ENCODE results near the gene PKP2. TPM values are rescaled to one million over a fixed set of nuclear protein-coding genes. Genes with fewer than 3 reads are reported as not detected.

PKP2 gene
- total and polyA plus RNA-seq, 9 of the 15 experiments (the other 6 are each of a cell fraction or from before 2014, with no cell fraction given): 1.6 to 4.2 (median 2.8) TPM

DNA sequence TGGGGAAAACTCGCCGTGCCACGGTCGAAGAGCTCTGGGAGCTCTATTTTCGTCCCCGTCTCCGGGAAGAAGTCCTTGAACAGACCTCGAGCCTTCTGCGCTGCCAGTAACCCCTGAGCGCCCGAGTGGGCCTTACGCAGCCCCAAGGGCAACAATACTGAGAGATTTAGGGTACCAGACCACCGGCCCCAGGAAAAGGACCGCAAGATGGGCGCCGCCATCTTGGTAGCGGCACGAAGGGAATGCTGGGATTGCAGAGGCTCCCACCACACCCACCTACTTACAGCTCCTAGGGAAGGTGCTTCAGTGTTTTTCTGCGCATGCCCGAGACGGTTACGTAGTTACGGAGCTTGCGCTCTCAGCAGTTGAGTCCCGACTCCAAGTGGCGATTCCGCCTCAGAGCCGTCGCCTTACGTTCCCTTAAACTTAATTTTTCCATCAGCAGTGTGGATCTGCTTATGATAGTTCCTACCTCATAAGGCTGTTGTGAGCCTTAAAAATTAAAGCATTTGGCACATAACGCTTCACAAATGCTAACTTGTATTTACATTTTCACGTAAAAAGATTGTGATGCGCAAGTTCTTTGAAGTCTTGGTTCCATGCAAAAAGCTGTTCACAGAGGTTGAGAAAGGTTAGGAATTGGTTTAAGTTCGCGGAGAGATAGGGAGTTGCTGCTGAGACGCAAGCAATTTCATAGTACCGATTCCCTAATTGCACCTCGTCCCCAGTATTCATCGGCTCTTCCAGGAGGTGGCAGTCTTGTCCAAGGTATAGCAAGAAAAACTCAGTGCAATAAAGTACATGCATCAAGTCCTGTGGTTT is 140.7 kb downstream of the PKP2 start, which contains the start of gene YARS2 (continued):
- TF ChIP-seq, protein P1, sequence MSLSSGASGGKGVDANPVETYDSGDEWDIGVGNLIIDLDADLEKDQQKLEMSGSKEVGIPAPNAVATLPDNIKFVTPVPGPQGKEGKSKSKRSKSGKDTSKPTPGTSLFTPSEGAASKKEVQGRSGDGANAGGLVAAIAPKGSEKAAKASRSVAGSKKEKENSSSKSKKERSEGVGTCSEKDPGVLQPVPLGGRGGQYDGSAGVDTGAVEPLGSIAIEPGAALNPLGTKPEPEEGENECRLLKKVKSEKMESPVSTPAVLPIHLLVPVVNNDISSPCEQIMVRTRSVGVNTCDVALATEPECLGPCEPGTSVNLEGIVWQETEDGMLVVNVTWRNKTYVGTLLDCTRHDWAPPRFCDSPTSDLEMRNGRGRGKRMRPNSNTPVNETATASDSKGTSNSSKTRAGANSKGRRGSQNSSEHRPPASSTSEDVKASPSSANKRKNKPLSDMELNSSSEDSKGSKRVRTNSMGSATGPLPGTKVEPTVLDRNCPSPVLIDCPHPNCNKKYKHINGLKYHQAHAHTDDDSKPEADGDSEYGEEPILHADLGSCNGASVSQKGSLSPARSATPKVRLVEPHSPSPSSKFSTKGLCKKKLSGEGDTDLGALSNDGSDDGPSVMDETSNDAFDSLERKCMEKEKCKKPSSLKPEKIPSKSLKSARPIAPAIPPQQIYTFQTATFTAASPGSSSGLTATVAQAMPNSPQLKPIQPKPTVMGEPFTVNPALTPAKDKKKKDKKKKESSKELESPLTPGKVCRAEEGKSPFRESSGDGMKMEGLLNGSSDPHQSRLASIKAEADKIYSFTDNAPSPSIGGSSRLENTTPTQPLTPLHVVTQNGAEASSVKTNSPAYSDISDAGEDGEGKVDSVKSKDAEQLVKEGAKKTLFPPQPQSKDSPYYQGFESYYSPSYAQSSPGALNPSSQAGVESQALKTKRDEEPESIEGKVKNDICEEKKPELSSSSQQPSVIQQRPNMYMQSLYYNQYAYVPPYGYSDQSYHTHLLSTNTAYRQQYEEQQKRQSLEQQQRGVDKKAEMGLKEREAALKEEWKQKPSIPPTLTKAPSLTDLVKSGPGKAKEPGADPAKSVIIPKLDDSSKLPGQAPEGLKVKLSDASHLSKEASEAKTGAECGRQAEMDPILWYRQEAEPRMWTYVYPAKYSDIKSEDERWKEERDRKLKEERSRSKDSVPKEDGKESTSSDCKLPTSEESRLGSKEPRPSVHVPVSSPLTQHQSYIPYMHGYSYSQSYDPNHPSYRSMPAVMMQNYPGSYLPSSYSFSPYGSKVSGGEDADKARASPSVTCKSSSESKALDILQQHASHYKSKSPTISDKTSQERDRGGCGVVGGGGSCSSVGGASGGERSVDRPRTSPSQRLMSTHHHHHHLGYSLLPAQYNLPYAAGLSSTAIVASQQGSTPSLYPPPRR (CRISPR knock-in tag; IDR thresholded peaks at IDR 0.05; ENCODE audit: borderline replicate concordance): no peak

DNA sequence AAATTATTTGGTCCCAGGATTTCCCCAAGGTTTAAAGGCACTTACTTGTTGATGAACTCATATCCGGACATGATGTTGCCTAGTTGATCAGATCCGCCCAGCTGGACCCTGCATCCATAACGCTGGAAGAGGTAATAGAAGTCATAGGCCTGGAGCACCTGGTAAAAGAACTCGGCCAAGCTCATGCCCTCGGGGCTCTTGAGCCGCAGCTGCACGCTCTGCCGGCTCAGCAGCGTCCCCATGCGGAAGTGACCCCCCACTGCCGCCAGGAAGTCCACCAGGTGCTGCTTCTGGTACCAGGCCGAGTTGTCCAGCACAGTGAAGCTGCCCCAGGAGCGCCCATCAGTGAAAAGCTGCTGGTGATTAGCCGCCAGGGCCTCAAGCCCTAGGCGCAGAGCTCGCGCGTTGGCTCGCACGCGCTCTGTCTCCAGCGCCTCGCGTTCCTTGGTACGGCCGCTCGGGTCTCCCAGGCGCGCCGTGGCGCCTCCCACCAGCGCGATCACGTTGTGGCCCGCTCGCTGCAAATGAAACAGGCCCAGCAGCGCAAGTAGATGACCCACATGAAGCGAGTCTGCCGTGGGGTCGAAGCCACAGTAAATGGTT is 141.4 kb downstream of the PKP2 start:
- H3K27ac ChIP-seq (ENCODE audit: extremely low read depth, low read depth, low read length): peak overlapping the region; percentile 69
- H3K79me2 ChIP-seq (ENCODE audit: control insufficient read depth, insufficient read depth, low read length): peaks cover 33% of the 10 kb centered on the region
- no peaks in the 10 kb centered on the region for H3K9me3 ChIP-seq (replicated peaks; ENCODE audit: control insufficient read depth, insufficient read depth, low read depth, low read length)
- no peaks in the 10 kb centered on the region for H3K9me1 ChIP-seq (ENCODE audit: control insufficient read depth, insufficient read depth, low read length)
- in situ Hi-C loops (cut with MboI): loop anchor here (5.0 kb wide), 1 partner anchor 1267 kb away; the partner anchor contains the start of gene ALG10
- H4K20me1 ChIP-seq (replicated peaks; ENCODE audit: control insufficient read depth, insufficient read depth, low read length): no peaks in the 10 kb centered on the region
- peak overlapping the region; percentile 83 for H3K4me2 ChIP-seq (ENCODE audit: insufficient read depth, low read length)
- BruUV-seq (replicated peaks): TSS peak; percentile 82
- H3K36me3 ChIP-seq (ENCODE audit: control insufficient read depth, insufficient read depth, low read length): peaks cover 36% of the 10 kb centered on the region
- DNase-seq (ENCODE audit: extremely low read depth in 1 of 4, low spot score in 3 of 4): peak; percentile 59 to 90 (median 72)
- FAIRE-seq: peak; percentile 42
- H3K27me3 ChIP-seq (ENCODE audit: control insufficient read depth in 2 of 2, insufficient read depth in 2 of 2, low read length in 2 of 2): no peaks in the 10 kb centered on the region
- ChIA-PET CTCF (ENCODE audit: low intra/inter-chr PET ratio) (interaction anchor here (0.6 to 2.4 kb wide), 7 partner anchors 164 to 1463 kb away, joined by 3 to 21 read pairs (median 5); partner anchors contain the start of gene ALG10), POLR2A (interaction anchor here (0.6 to 2.3 kb wide), 15 partner anchors 9 to 1064 kb away, joined by 3 to 7 read pairs (median 3); no protein-coding TSS in a partner anchor)
- H3K4me1 ChIP-seq (replicated peaks in 1 of 2; ENCODE audit: control insufficient read depth in 2 of 2, insufficient read depth in 2 of 2, low read length in 2 of 2): peaks cover 4 to 5% of the 10 kb centered on the region in 2 experiments; a peak in 1 of 5 replicates
- H2AFZ ChIP-seq (ENCODE audit: low read depth, low read length): peak overlapping the region; percentile 97
- peak overlapping the region; percentile 73 for H3K4me3 ChIP-seq
- peak; percentile 91 for ATAC-seq
- H3K9ac ChIP-seq (ENCODE audit: insufficient read depth in 1 of 2, low read depth in 2 of 2, low read length in 2 of 2): peak overlapping the region; percentile 89 to 96
- intact Hi-C loops (cut with micrococcal nuclease): loop anchor here (1.0 to 10.0 kb wide), 5 partner anchors 300 to 1370 kb away; partner anchors contain the start of gene ETFBKMT
- WGBS (ENCODE audit: insufficient coverage, low coverage, missing lambda C conversion rate): under 1% methylated on average over 35 of the region's 40 CpGs
- TF ChIP-seq ATF7 (IDR thresholded peaks at IDR 0.05) (no peak), GABPA (tag; conservative IDR thresholded peaks at IDR 0.05; ENCODE audit: low read depth) (peak; percentile 71), JUND (IDR thresholded peaks at IDR 0.05; ENCODE audit: borderline replicate concordance, low read depth, low read length) (peak; percentile 23; the same call in 1 of the 2 replicates), JUND (tag; IDR thresholded peaks at IDR 0.05; ENCODE audit: borderline replicate concordance, low read depth, low read length) (no peak), L3MBTL2 (IDR thresholded peaks at IDR 0.05) (peak; percentile 62), TBP (optimal IDR thresholded peaks at IDR 0.05; ENCODE audit: low read depth, low read length) (peak; percentile 47), ZNF76 (CRISPR knock-in tag; IDR thresholded peaks at IDR 0.05; ENCODE audit: borderline replicate concordance) (no peak), GABPB1 (CRISPR knock-in tag; IDR thresholded peaks at IDR 0.05) (peak; percentile 74; the same call in 1 of the 2 replicates), TEAD1 (CRISPR knock-in tag; IDR thresholded peaks at IDR 0.05) (peak in 1 of 2 experiments; percentile 9; a peak in 1 of 4 replicates), ZNF431 (CRISPR knock-in tag; IDR thresholded peaks at IDR 0.05) (0 out of 2 replicates have a peak, but pooled peaks have one; percentile 55), TAF1 (IDR thresholded peaks at IDR 0.05; ENCODE audit: control insufficient read depth, extremely low read depth, insufficient read depth, low read length, severe bottlenecking) (peak; percentile 60), ZNF316 (IDR thresholded peaks at IDR 0.05) (0 out of 2 replicates have a peak, but pooled peaks have one; percentile 11), SNIP1 (IDR thresholded peaks at IDR 0.05; ENCODE audit: low read depth) (no peak)
